HEK293 (cell line): ENCODE results near the gene MRNIP.

Experiments
- EGR2 ChIP-seq: fragments of 450-650 bp; formaldehyde crosslinking; IDR thresholded peaks from 2 replicates; pipeline ENCODE4 v1.5.1; 2016; ENCODE audit warnings: low read depth, missing biosample characterization, missing genetic modification characterization
- ZNF2 ChIP-seq: fragments of 450-650 bp; formaldehyde crosslinking; IDR thresholded peaks from 2 replicates; pipeline ENCODE4 v1.5.1; 2016; ENCODE audit warnings: missing biosample characterization, missing genetic modification characterization
- ZNF280D ChIP-seq: fragments of 450-650 bp; formaldehyde crosslinking; IDR thresholded peaks from 2 replicates; pipeline ENCODE4 v1.5.1; 2016; ENCODE audit warnings: missing biosample characterization, missing genetic modification characterization
- ZNF48 ChIP-seq: fragments of 450-650 bp; formaldehyde crosslinking; IDR thresholded peaks from 2 replicates; pipeline ENCODE4 v1.5.1; 2016; ENCODE audit warnings: missing biosample characterization, missing genetic modification characterization
- ZNF791 ChIP-seq: fragments of 450-650 bp; formaldehyde crosslinking; IDR thresholded peaks from 2 replicates; pipeline ENCODE4 v1.5.1; 2016; ENCODE audit warnings: missing biosample characterization, missing genetic modification characterization
- TF ChIP-seq, protein P1 (sequence below): fragments of 450-650 bp; formaldehyde crosslinking; IDR thresholded peaks from 2 replicates; pipeline ENCODE4 v1.5.1; 2016; ENCODE audit warnings: missing biosample characterization, missing genetic modification characterization
- TF ChIP-seq, protein P2 (sequence below): fragments of 450-650 bp; formaldehyde crosslinking; IDR thresholded peaks from 2 replicates; pipeline ENCODE4 v1.5.1; 2016; ENCODE audit warnings: missing biosample characterization, missing genetic modification characterization

GRCh38 chr5:179885491-179886090, 27.0 kb upstream of the MRNIP start:
- TF ChIP-seq ZNF2, result no peak
- TF ChIP-seq ZNF791, result no peak
- no peak for TF ChIP-seq ZNF48 (tag by site-specific recombination)
- TF ChIP-seq EGR2, result no peak
- TF ChIP-seq, protein P1, sequence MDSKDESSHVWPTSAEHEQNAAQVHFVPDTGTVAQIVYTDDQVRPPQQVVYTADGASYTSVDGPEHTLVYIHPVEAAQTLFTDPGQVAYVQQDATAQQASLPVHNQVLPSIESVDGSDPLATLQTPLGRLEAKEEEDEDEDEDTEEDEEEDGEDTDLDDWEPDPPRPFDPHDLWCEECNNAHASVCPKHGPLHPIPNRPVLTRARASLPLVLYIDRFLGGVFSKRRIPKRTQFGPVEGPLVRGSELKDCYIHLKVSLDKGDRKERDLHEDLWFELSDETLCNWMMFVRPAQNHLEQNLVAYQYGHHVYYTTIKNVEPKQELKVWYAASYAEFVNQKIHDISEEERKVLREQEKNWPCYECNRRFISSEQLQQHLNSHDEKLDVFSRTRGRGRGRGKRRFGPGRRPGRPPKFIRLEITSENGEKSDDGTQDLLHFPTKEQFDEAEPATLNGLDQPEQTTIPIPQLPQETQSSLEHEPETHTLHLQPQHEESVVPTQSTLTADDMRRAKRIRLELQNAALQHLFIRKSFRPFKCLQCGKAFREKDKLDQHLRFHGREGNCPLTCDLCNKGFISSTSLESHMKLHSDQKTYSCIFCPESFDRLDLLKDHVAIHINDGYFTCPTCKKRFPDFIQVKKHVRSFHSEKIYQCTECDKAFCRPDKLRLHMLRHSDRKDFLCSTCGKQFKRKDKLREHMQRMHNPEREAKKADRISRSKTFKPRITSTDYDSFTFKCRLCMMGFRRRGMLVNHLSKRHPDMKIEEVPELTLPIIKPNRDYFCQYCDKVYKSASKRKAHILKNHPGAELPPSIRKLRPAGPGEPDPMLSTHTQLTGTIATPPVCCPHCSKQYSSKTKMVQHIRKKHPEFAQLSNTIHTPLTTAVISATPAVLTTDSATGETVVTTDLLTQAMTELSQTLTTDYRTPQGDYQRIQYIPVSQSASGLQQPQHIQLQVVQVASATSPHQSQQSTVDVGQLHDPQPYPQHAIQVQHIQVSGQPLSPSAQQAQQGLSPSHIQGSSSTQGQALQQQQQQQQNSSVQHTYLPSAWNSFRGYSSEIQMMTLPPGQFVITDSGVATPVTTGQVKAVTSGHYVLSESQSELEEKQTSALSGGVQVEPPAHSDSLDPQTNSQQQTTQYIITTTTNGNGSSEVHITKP (tag by site-specific recombination), result no peak
- TF ChIP-seq, protein P2, sequence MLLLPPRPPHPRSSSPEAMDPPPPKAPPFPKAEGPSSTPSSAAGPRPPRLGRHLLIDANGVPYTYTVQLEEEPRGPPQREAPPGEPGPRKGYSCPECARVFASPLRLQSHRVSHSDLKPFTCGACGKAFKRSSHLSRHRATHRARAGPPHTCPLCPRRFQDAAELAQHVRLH (tag by site-specific recombination), result no peak
- TF ChIP-seq ZNF280D (tag by site-specific recombination), result no peak
